ENCODE measurements around the gene TLCD3B.

Gene TLCD3B

GRCh38 chr16:30063893-30064728 lies 33.0 kb upstream of the TLCD3B start:
- peak; percentile 74 for TF ChIP-seq CTCF (IDR thresholded peaks at IDR 0.05; ENCODE audit: low read depth, low read length, poor library complexity, severe bottlenecking)
- TF ChIP-seq EZH2phosphoT487 (IDR thresholded peaks at IDR 0.05; ENCODE audit: borderline replicate concordance, low read length), result no peak
- Histone ChIP-seq H3K9me3 (ENCODE audit: control insufficient read depth, insufficient read depth, low read length) (no peaks in the 10 kb centered on the region), H4K20me1 (ENCODE audit: control insufficient read depth, insufficient read depth, low read depth, low read length) (peaks cover 22% of the 10 kb centered on the region), H3K4me2 (ENCODE audit: low read length) (peak overlapping the region; percentile 77), H3K79me2 (ENCODE audit: control insufficient read depth, low read length) (peaks cover 51% of the 10 kb centered on the region), H3K9me2 (replicated peaks; ENCODE audit: control insufficient read depth, low read length) (no peaks in the 10 kb centered on the region), H3K4me3 (ENCODE audit: low read length) (peak overlapping the region; percentile 96), H3K36me3 (ENCODE audit: control insufficient read depth, low read length) (peaks cover 48% of the 10 kb centered on the region), H3F3A (ENCODE audit: control insufficient read depth, insufficient read depth) (peaks cover 28% of the 10 kb centered on the region), H3K27ac (ENCODE audit: low read depth, low read length) (peak overlapping the region; percentile 89), H3K4me1 (ENCODE audit: control insufficient read depth, low read length) (peaks cover 31% of the 10 kb centered on the region), H3K27me3 (ENCODE audit: control insufficient read depth, low read length) (no peaks in the 10 kb centered on the region)

GRCh38 chr16:30063278-30063892 lies 32.3 kb upstream of the TLCD3B start:
- H4K20me1 ChIP-seq (ENCODE audit: control insufficient read depth, insufficient read depth, low read depth, low read length), result peaks cover 17% of the 10 kb centered on the region
- H3K79me2 ChIP-seq (ENCODE audit: control insufficient read depth, low read length), result peaks cover 44% of the 10 kb centered on the region
- H3K4me2 ChIP-seq (ENCODE audit: low read length), result peak overlapping the region; percentile 77
- peaks cover 23% of the 10 kb centered on the region for H3F3A ChIP-seq (ENCODE audit: control insufficient read depth, insufficient read depth)
- H3K36me3 ChIP-seq (ENCODE audit: control insufficient read depth, low read length), result peaks cover 41% of the 10 kb centered on the region
- H3K4me1 ChIP-seq (ENCODE audit: control insufficient read depth, low read length), result peaks cover 24% of the 10 kb centered on the region
- no peaks in the 10 kb centered on the region for H3K9me2 ChIP-seq (replicated peaks; ENCODE audit: control insufficient read depth, low read length)
- no peaks in the 10 kb centered on the region for H3K27me3 ChIP-seq (ENCODE audit: control insufficient read depth, low read length)
- peak overlapping the region; percentile 96 for H3K4me3 ChIP-seq (ENCODE audit: low read length)
- H3K9me3 ChIP-seq (ENCODE audit: control insufficient read depth, insufficient read depth, low read length), result no peaks in the 10 kb centered on the region
- TF ChIP-seq CTCF (IDR thresholded peaks at IDR 0.05; ENCODE audit: low read depth, low read length, poor library complexity, severe bottlenecking), result no peak
- TF ChIP-seq EZH2phosphoT487 (IDR thresholded peaks at IDR 0.05; ENCODE audit: borderline replicate concordance, low read length), result no peak
- peak overlapping the region; percentile 89 for H3K27ac ChIP-seq (ENCODE audit: low read depth, low read length)

- Histone ChIP-seq H4K20me1 (ENCODE audit: control insufficient read depth, insufficient read depth, low read depth, low read length) (no peaks in the 10 kb centered on the region), H3K27ac (ENCODE audit: low read depth, low read length) (no peak overlapping the region), H3K4me3 (ENCODE audit: low read length) (no peak overlapping the region), H3K4me2 (ENCODE audit: low read length) (no peak overlapping the region), H3K9me3 (ENCODE audit: control insufficient read depth, insufficient read depth, low read length) (no peaks in the 10 kb centered on the region), H3K4me1 (ENCODE audit: control insufficient read depth, low read length) (peaks cover 10% of the 10 kb centered on the region), H3F3A (ENCODE audit: control insufficient read depth, insufficient read depth) (peaks cover 5% of the 10 kb centered on the region), H3K79me2 (ENCODE audit: control insufficient read depth, low read length) (peaks cover 22% of the 10 kb centered on the region), H3K9me2 (replicated peaks; ENCODE audit: control insufficient read depth, low read length) (no peaks in the 10 kb centered on the region), H3K27me3 (ENCODE audit: control insufficient read depth, low read length) (no peaks in the 10 kb centered on the region), H3K36me3 (ENCODE audit: control insufficient read depth, low read length) (peaks cover 18% of the 10 kb centered on the region)
- no peak for TF ChIP-seq EZH2phosphoT487 (IDR thresholded peaks at IDR 0.05; ENCODE audit: borderline replicate concordance, low read length)
- TF ChIP-seq CTCF (IDR thresholded peaks at IDR 0.05; ENCODE audit: low read depth, low read length, poor library complexity, severe bottlenecking), result no peak
These were observed 29.9 kb upstream of the TLCD3B start for GRCh38 chr16:30060836-30061554.
